RWPE2 (cell line): ENCODE results near the gene CROCC.

Source experiments
- ATAC-seq: fragments of 200-7000 bp; cut with Tn5 transposase; 3 replicates; pipeline ENCODE4 v1.9.1; 2021; ENCODE audit warnings: low read depth
- DNase-seq: peaks from one replicate; pipeline ENCODE4 v3.0.0-alpha.2; 2020; ENCODE audit warnings: low spot score
- H3K27ac ChIP-seq: fragments of 450-650 bp; 2 replicates; pipeline ENCODE4 v1.5.1; 2017; ENCODE audit warnings: mild to moderate bottlenecking; ENCODE audit not compliant: poor library complexity, severe bottlenecking
- H3K27me3 ChIP-seq: fragments of 250-450 bp; sonication (Bioruptor Pico); 2 replicates; pipeline ENCODE4 v1.5.1; 2021; ENCODE audit warnings: mild to moderate bottlenecking, moderate library complexity; ENCODE audit not compliant: insufficient read depth, poor library complexity, severe bottlenecking
- H3K36me3 ChIP-seq: fragments of 250-450 bp; sonication (Bioruptor Pico); 2 replicates; pipeline ENCODE4 v1.5.1; 2020; ENCODE audit warnings: low read depth, mild to moderate bottlenecking, moderate library complexity
- H3K4me1 ChIP-seq: fragments of 250-450 bp; sonication (Bioruptor Pico); 2 replicates; pipeline ENCODE4 v1.5.1; 2021; ENCODE audit warnings: mild to moderate bottlenecking, moderate library complexity; ENCODE audit not compliant: insufficient read depth, poor library complexity, severe bottlenecking
- H3K4me3 ChIP-seq: fragments of 250-450 bp; sonication (Bioruptor Pico); 2 replicates; pipeline ENCODE4 v1.5.1; 2021; ENCODE audit warnings: mild to moderate bottlenecking, moderate library complexity; ENCODE audit not compliant: severe bottlenecking
- H3K9me3 ChIP-seq: fragments of 250-450 bp; sonication (Bioruptor Pico); 2 replicates; pipeline ENCODE4 v1.5.1; 2021; ENCODE audit warnings: mild to moderate bottlenecking, moderate library complexity; ENCODE audit not compliant: severe bottlenecking
- CTCF ChIP-seq: fragments of 450-650 bp; IDR thresholded peaks from one replicate; pipeline ENCODE4 v1.5.1; 2017; ENCODE audit warnings: mild to moderate bottlenecking, moderate library complexity; ENCODE audit not compliant: poor library complexity, severe bottlenecking

CROCC gene

GRCh38 chr1:16992102-16992501 lies 70.4 kb downstream of the CROCC start:
- peak; percentile 56 for DNase-seq
- no peak for TF ChIP-seq CTCF
- Histone ChIP-seq H3K9me3 (no peaks in the 10 kb centered on the region), H3K4me1 (no peaks in the 10 kb centered on the region), H3K36me3 (no peaks in the 10 kb centered on the region; the same call in 1 of the 2 replicates), H3K4me3 (no peak overlapping the region), H3K27ac (no peak overlapping the region), H3K27me3 (no peaks in the 10 kb centered on the region)
- no peak for ATAC-seq

GRCh38 chr1:16992675-16993074 lies 70.9 kb downstream of the CROCC start:
- H3K27me3 ChIP-seq = no peaks in the 10 kb centered on the region
- ATAC-seq (no peak), DNase-seq (no peak)
- no peaks in the 10 kb centered on the region for H3K9me3 ChIP-seq
- H3K4me3 ChIP-seq = no peak overlapping the region
- H3K4me1 ChIP-seq = no peaks in the 10 kb centered on the region
- H3K36me3 ChIP-seq = no peaks in the 10 kb centered on the region; the same call in 1 of the 2 replicates
- no peak for TF ChIP-seq CTCF
- no peak overlapping the region for H3K27ac ChIP-seq

- H3K36me3 ChIP-seq = peaks cover 7% of the 10 kb centered on the region
- H3K4me3 ChIP-seq = no peak overlapping the region
- ATAC-seq = no peak
- H3K27me3 ChIP-seq = no peaks in the 10 kb centered on the region
- no peaks in the 10 kb centered on the region for H3K4me1 ChIP-seq
- peak; percentile 55 for DNase-seq
- H3K27ac ChIP-seq = no peak overlapping the region
- no peak for TF ChIP-seq CTCF
- H3K9me3 ChIP-seq = no peaks in the 10 kb centered on the region
These were observed 71.8 kb downstream of the CROCC start for GRCh38 chr1:16993521-16994038.

- DNase-seq = peak; percentile 52
- no peaks in the 10 kb centered on the region for H3K27me3 ChIP-seq
- H3K4me3 ChIP-seq = no peak overlapping the region
- peaks cover 19% of the 10 kb centered on the region for H3K36me3 ChIP-seq
- ATAC-seq = no peak
- no peaks in the 10 kb centered on the region for H3K4me1 ChIP-seq
- no peak for TF ChIP-seq CTCF
- H3K9me3 ChIP-seq = no peaks in the 10 kb centered on the region
- H3K27ac ChIP-seq = no peak overlapping the region
These were observed 75.1 kb downstream of the CROCC start for GRCh38 chr1:16996845-16997244.

GRCh38 chr1:16998589-16998988 lies 76.9 kb downstream of the CROCC start:
- no peak for DNase-seq
- no peak overlapping the region for H3K4me3 ChIP-seq
- H3K27ac ChIP-seq = no peak overlapping the region
- TF ChIP-seq CTCF = no peak
- no peaks in the 10 kb centered on the region for H3K27me3 ChIP-seq
- peaks cover 34% of the 10 kb centered on the region for H3K36me3 ChIP-seq
- no peaks in the 10 kb centered on the region for H3K4me1 ChIP-seq
- no peak for ATAC-seq
- H3K9me3 ChIP-seq = no peaks in the 10 kb centered on the region
